ENCODE results near the gene THOP1.
"Not testable (repeated sequence)": the region's sequence is repeated elsewhere in the genome, so short reads cannot be mapped to it uniquely, and the experiment has no call there.

THOP1 gene

GRCh38 chr19:2815191-2815614, 29.9 kb downstream of the THOP1 start:
- no peak for DNase-seq (ENCODE audit: low read depth in 3 of 3, low spot score in 1 of 3)

DNA sequence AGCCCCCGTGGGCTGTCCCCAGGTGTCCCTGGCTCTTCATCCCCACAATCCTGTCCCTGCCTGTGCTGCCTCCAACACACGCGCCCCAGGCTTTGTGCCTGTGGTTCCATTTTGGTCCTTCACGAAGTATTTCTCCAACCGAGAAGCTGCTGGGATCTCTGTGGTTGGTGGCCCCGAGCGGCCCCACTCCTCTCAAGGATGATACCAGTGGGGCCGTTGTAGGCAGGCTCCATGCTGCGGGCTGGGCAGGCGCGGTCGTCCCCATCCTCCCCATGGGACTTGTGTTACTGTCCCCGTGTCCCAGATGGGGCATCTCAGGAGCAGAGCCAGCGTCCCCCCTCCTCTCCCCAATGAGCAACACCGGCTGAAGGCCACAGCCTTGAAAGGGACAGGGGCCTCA, 30.6 kb downstream of the THOP1 start:
- no peak for DNase-seq (ENCODE audit: low read depth in 3 of 3, low spot score in 1 of 3)

DNA sequence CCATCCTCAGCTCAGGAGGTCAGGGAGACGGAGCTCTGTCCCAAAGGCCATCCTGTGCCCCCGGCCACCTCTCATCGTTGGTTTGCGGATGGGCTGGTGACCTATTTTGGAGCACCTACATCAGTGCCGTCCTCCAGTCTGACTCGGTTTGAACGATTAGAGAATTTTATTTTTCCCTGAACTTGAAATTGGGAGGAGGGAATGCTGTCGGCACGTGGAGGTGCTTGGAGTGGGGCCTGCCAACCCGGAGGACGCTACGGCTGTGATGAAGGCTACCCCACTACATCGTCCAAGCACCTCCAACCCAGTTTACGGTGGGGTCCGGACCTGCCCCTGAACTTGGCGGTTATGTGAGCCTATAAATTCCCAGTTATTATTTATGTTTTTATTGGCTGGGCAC, 31.3 kb downstream of the THOP1 start:
- no peak for DNase-seq (ENCODE audit: low read depth in 3 of 3, low spot score in 1 of 3)

- DNase-seq (ENCODE audit: low read depth in 3 of 3, low spot score in 1 of 3): not testable (repeated sequence)
Observed at GRCh38 chr19:2817237-2817829, 32.0 kb downstream of the THOP1 start.

DNA sequence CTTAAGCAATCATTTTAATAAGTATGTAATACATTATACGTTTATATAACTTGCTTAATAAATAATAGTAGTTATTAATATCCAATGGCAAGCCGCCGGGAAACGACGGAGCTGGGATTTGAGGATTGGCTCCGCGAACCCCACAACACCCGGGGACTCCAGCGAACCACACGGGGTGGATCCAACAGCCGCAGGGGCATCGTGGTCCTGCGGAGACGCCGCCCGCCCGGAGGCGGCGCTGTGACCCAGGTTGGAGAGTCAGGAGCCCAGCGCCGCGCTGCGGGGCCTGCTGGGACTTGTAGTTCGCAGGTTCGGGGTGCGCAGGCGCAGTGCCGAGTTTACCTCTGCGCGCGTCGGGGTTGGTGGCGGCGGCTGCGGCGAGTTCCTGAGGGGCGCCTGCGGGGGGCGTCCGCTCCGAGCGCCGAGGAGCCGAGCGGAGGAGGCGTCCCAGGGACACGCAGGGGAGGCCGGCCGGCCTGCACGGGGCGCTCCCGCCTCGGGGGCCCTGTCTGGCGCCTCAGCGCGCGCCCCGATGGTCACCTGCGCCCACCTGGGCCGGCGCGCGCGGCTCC, 34.3 kb downstream of the THOP1 start, which contains the start of gene ZNF554:
Gene ZNF554 (plus strand): TSS at position 329 of the 572 bp plus-strand sequence. CDS start 204 bp downstream, at position 533.
- DNase-seq (ENCODE audit: low read depth in 3 of 3, low spot score in 1 of 3): peak; percentile 94 to 98 (median 97)

DNA sequence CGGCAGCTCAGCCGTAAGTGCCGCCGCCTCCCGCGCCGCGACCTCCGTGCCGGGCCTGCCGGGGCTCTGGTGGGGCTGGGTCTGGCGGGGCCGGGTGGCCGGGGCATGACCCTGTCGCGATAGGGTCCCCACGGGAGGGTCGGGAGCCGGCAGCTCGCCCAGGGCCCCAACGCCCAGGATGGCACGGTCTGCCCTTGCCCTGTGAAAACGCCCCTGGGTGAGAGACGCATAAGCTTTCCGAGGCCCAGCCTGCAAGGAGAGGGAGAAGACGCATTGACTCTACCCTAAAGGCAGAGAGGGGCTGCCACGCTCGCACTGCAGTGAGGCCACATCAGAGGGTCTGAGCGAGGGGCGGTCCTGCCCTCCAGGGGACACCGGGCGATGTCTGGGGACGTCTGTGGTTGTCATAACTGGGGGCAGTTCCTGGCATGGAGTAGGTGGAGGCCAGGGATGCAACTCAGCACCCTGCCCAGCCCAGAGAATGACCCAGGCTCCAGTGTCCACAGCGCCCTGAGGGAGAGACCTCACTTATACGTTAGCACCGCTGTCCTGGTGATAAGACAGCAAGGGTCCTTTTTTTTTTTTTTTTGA, 34.9 kb downstream of the THOP1 start:
- no peak for DNase-seq (ENCODE audit: low read depth in 3 of 3, low spot score in 1 of 3)

DNA sequence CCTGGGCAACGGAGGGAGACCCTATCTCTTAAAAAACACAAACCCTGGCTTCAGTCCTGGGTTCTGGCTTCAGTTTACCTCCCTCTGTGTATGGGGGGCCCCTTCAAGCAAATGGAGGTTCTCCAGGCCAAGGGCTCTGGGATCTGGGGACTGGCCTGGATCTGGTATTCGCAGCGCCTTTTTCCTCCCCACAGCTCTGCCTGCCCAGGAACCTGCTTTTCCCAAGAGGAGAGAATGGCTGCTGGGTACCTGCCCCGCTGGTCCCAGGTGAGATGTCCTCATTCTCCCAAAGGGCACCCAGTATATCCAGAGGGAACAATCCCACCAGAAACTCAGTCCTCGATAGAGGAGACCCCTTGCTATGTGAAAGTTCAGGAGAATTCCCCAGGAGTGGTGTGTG, 37.5 kb downstream of the THOP1 start:
- DNase-seq (ENCODE audit: low read depth in 3 of 3, low spot score in 1 of 3): no peak

DNA sequence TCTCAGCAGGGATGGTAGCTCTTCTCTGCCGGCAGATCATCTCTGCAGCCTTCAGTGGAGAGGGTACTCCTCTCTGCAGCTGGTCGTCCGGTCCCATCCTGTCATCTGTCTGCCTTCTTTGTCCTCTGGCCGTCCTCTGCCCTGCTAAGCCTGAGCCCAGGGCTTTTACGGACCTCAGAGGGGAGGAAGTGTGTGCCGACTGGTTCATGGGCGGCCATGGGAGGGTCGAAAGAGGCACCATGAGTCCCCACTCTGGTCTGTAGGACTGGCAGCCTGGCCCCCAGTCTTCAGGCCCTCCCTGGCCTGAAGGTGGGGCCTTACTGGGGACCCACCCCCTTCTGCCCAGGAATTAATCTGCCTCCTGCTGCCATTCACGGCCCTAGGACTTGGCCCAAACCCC, 38.3 kb downstream of the THOP1 start:
- DNase-seq (ENCODE audit: low read depth in 3 of 3, low spot score in 1 of 3): no peak

- no peak for DNase-seq (ENCODE audit: low read depth in 3 of 3, low spot score in 1 of 3)
Observed at GRCh38 chr19:2824129-2824528, 38.8 kb downstream of the THOP1 start.

DNA sequence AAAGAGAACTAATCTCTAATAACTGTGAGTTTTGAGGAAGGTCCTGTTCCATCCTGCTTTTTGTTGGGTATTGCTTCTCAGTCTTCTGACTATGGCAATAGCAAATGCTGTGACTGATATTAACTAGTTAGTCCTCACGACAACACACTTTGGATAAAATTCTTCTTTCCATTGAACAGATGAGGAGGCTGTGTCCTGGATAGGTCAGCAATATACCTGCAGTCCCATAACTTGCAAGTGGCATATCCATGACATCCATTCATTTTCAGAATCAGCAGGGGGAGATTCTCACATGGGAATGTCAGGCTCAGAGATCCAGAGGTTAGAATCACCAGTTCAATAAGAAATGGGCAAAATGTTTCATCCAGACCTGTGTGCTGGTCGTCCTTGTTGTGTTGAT, 41.7 kb downstream of the THOP1 start:
- DNase-seq (ENCODE audit: low read depth in 3 of 3, low spot score in 1 of 3): no peak

DNA sequence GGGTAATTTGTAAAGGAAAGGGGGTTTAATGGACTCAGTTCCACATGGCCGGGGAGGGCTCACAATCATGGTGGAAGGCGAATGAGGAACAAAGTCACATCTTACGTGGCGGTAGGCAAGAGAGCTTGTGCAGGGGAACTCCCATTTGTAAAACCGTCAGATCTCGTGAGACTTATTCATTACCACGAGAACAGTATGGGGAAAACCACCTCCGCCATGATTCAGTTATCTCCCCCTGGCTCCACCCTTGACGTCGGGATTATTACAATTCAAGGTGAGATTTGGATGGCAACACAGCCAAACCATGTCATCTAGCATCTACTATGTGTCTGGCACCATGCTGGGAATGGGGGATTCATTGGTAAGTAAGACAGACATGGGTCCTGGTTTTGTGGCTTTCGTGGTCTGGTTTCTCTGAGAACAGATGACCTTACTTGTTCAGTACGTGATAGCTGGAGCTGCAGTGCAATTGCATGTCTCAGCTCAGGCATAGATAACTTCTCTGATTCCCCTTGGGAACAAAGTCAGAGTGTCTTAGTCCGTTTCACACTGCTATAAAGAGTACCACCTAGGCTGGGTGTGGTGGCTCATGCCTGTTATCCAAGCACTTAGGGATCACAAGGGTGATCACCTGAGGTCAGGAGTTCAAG, 42.7 kb downstream of the THOP1 start:
- DNase-seq (ENCODE audit: low read depth in 3 of 3, low spot score in 1 of 3): no peak

- DNase-seq (ENCODE audit: low read depth in 3 of 3, low spot score in 1 of 3): no peak
Observed at GRCh38 chr19:2834294-2834871, 49.1 kb downstream of the THOP1 start.

GRCh38 chr19:2837430-2837829, 52.1 kb downstream of the THOP1 start:
- DNase-seq (ENCODE audit: low read depth in 3 of 3, low spot score in 1 of 3): no peak

DNA sequence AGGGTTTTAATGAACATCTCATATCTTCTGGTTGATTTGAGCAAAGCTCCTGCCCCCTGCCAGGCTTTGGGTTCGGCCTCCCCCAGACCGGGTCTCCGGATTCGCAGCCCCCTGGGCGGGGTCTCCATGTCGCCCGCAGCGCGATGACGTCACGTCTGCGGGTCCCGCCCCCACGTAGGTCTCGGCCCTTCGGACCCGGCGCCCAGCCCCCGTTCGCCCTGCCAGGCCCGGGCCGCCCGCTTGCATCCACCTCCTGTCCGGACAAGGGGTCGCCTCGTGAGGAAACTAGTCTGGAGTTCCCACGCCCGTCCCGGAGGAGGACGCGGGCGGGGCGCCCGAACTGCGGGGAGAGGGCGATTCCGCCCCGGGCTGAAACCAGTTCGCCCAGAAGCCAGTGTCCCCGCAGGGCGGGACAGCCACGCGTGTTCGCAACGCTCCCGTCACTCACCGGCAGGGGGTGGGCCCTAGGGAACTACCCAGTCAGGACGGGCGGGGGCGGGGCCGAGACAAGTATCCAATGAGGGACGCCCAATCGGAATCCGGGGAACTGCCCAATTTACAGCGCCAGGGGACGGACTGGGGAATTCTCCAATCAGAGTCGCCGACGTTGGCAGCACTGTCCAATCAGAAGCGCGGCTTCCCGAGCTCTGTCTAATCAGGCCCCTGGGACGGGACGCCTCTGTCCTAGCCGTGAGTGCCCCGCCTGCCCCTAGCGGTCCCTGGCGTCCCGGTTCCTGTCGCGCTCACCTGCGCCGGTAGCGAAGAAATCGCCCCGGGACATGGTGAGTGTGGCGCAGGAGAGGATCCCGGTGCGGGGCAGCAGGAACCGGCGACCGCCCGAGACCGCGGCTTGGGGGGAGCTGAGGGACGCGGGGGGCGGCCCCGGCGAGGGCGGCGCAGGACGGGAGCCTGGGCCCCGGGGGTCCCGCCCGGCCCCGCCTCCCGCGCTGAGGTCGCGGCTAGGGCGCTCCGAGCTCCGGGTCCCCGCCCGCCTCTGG, 55.8 kb downstream of the THOP1 start, which contains the start of gene ZNF555:
Gene ZNF555 (plus strand): TSS at position 682 of the 998 bp plus-strand sequence. CDS start 98 bp downstream, at position 780.
- DNase-seq (ENCODE audit: low read depth in 3 of 3, low spot score in 1 of 3): peak; percentile 92 to 98 (median 97)

DNA sequence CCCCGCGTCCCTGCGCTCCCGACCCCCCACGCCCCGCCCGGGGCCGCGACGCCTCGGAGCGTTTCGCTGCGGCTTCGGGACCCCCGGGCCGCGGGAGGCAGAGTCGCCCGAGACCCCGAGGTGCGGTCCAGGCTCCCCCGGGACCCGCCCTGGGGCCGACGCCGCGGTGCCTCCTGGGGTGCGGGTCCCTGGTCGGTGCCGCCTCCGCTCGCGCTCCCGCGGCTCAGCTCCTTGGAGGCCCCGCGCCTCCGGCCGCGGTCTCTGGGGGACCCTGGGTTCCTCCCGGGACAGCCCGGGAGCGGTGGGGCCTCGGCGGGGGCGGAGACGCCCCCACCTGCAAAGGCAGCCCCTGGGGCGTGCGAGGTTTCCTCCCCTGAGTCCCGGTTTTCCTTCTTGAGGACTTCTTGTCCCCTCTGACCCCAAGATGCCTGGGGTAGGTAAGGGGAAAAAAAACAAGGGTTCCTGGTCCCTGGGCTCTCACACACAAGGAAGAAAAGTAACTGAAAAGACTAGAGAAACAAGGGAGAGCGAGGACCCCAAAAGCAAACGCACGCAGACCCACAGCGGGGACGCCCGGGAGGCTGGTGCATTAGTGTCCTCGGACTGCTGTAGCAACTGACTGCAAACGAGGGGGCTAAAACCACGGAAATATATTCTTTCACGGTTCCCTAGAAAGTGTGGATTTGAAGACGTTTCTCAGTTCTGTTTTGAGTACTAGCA, 56.7 kb downstream of the THOP1 start:
- DNase-seq (ENCODE audit: low read depth in 3 of 3, low spot score in 1 of 3): no peak

DNA sequence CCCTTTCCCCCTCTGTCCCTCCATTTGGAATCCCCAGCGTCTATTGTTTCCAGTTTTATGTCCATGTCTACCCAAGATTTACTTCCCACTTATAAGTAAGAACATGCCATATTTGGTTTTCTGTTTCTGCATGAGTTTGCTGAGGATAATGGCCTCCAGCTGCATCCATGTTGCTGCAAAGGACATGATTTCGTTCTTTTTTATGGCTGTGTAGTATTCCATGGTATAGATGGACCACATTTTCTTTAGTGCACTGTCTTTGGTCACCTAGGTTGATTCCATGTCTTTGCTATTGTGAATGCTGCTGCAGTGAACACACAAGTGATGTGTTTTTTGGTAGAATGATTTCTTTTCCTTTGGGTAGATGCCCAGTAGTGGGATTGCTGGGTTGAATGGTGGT, 59.8 kb downstream of the THOP1 start:
- no peak for DNase-seq (ENCODE audit: low read depth in 3 of 3, low spot score in 1 of 3)

GRCh38 chr19:2846180-2846894, 61.0 kb downstream of the THOP1 start:
- DNase-seq (ENCODE audit: low read depth in 3 of 3, low spot score in 1 of 3): no peak

GRCh38 chr19:2847507-2847906, 62.2 kb downstream of the THOP1 start:
- no peak for DNase-seq (ENCODE audit: low read depth in 3 of 3, low spot score in 1 of 3)

- no peak for DNase-seq (ENCODE audit: low read depth in 3 of 3, low spot score in 1 of 3)
Observed at GRCh38 chr19:2848616-2849015, 63.3 kb downstream of the THOP1 start.
